ENCODE results near the gene SLC38A5. TPM values are rescaled to one million over a fixed set of nuclear protein-coding genes. Genes with fewer than 3 reads are reported as not detected.
A peak's percentile ranks its signal among the peaks of the same experiment; 100 is the strongest.

Gene SLC38A5
- total RNA-seq, 2 experiments from 2014 or later, result 58.8 to 62.6 TPM

DNA sequence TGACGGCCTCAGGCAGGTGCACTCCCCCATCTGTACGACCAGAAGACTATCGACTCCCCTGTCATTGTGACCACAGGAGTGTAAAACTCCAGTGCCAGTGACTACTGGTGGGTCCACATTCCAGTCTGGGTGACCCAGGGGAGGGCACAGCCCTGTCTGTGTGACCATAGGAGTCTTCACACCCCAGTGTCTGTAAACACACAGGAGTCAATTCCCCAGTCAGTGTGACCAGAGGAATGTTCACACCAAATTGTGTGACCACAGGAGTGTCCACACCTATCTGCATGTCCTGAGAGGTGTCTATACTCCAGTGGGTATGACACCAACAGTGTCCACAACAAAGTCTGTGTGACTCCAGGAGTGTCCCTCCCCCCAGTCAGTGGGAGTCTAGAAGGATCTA lies 18.0 kb upstream of the SLC38A5 start:
- Mint-ChIP-seq H3K27me3 (no peaks in the 10 kb centered on the region), H3K4me1 (no peaks in the 10 kb centered on the region), H3K27ac (no peak overlapping the region), H3K36me3 (no peaks in the 10 kb centered on the region), H3K4me3 (no peak overlapping the region), H3K9me3 (no peaks in the 10 kb centered on the region)
- POLR2A ChIA-PET, result no interaction called here
- no peak for DNase-seq
- ATAC-seq (ENCODE audit: low read depth), result no peak

GRCh38 chrX:48487362-48487798 lies 17.3 kb upstream of the SLC38A5 start:
- no peaks in the 10 kb centered on the region for H3K9me3 Mint-ChIP-seq
- DNase-seq (no peak), ATAC-seq (ENCODE audit: low read depth) (no peak)
- POLR2A ChIA-PET, result no interaction called here
- no peaks in the 10 kb centered on the region for H3K36me3 Mint-ChIP-seq
- H3K4me3 Mint-ChIP-seq, result no peak overlapping the region
- H3K27ac Mint-ChIP-seq, result no peak overlapping the region
- H3K27me3 Mint-ChIP-seq, result no peaks in the 10 kb centered on the region
- no peaks in the 10 kb centered on the region for H3K4me1 Mint-ChIP-seq

- no peaks in the 10 kb centered on the region for H3K27me3 Mint-ChIP-seq
- no peak overlapping the region for H3K4me3 Mint-ChIP-seq
- DNase-seq (no peak), ATAC-seq (ENCODE audit: low read depth) (no peak)
- no peaks in the 10 kb centered on the region for H3K9me3 Mint-ChIP-seq
- peaks cover 10% of the 10 kb centered on the region for H3K4me1 Mint-ChIP-seq
- POLR2A ChIA-PET, result no interaction called here
- H3K36me3 Mint-ChIP-seq, result peaks cover 2% of the 10 kb centered on the region
- no peak overlapping the region for H3K27ac Mint-ChIP-seq
These were observed 12.5 kb upstream of the SLC38A5 start for GRCh38 chrX:48482526-48482925.

- H3K4me1 Mint-ChIP-seq, result peaks cover 23% of the 10 kb centered on the region
- peak overlapping the region; percentile 61 for H3K27ac Mint-ChIP-seq
- POLR2A ChIA-PET, result no interaction called here
- ATAC-seq (ENCODE audit: low read depth) (no peak), DNase-seq (no peak)
- H3K9me3 Mint-ChIP-seq, result no peaks in the 10 kb centered on the region
- H3K36me3 Mint-ChIP-seq, result peaks cover 3% of the 10 kb centered on the region
- H3K4me3 Mint-ChIP-seq, result no peak overlapping the region
- no peaks in the 10 kb centered on the region for H3K27me3 Mint-ChIP-seq
These were observed 10.5 kb upstream of the SLC38A5 start for GRCh38 chrX:48480583-48480982.

DNA sequence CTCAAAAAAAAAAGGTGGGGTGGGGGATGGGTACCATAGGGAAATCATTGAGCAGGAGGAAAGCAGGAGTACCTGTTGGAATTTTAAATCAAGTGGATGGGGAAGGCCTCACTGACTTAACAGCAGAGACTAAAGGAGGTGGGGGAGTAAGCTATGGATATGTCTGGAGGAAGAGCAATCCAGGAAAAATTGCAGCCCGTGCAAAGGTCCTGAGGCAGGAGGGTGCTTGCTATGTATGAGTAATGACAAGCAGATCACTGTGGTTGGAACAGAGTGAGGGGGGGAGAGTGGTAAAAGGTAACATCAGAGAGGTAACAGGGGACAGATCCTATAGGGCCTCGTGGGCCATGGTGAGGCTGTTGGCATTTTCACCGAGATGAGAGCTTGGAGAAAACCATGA lies 10.1 kb upstream of the SLC38A5 start:
- Mint-ChIP-seq H3K27ac (no peak overlapping the region), H3K27me3 (no peaks in the 10 kb centered on the region), H3K4me3 (no peak overlapping the region), H3K9me3 (no peaks in the 10 kb centered on the region), H3K36me3 (peaks cover 3% of the 10 kb centered on the region), H3K4me1 (peaks cover 23% of the 10 kb centered on the region)
- POLR2A ChIA-PET, result no interaction called here
- ATAC-seq (ENCODE audit: low read depth), result no peak
- no peak for DNase-seq

DNA sequence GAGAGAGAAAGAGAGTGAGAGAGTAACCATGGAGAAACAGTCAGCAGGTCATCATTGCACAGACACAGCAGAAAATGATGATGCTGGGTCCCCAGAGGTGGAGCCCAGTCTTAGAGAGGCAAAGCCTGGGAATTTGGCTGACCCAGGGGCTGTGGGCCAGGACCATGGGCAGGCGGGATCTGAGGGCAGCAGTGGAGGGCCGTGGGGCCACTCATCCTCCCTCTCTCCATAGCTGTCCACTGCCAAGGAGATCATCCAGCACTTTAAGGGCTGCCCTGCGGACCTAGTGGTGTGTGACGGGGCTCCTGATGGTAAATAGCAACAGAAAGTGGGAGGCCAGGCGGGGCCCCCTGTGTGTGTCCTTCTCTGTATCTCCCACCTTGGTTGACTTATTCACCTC lies 8.7 kb upstream of the SLC38A5 start:
- Mint-ChIP-seq H3K27ac (no peak overlapping the region), H3K4me3 (no peak overlapping the region), H3K27me3 (no peaks in the 10 kb centered on the region), H3K4me1 (peaks cover 29% of the 10 kb centered on the region), H3K36me3 (peaks cover 3% of the 10 kb centered on the region), H3K9me3 (no peaks in the 10 kb centered on the region)
- POLR2A ChIA-PET, result interaction anchor here (0.5 kb wide), 2 partner anchors 43 to 89 kb away, joined by 3 to 4 read pairs; no protein-coding TSS in a partner anchor
- no peak for DNase-seq
- ATAC-seq (ENCODE audit: low read depth), result no peak

DNA sequence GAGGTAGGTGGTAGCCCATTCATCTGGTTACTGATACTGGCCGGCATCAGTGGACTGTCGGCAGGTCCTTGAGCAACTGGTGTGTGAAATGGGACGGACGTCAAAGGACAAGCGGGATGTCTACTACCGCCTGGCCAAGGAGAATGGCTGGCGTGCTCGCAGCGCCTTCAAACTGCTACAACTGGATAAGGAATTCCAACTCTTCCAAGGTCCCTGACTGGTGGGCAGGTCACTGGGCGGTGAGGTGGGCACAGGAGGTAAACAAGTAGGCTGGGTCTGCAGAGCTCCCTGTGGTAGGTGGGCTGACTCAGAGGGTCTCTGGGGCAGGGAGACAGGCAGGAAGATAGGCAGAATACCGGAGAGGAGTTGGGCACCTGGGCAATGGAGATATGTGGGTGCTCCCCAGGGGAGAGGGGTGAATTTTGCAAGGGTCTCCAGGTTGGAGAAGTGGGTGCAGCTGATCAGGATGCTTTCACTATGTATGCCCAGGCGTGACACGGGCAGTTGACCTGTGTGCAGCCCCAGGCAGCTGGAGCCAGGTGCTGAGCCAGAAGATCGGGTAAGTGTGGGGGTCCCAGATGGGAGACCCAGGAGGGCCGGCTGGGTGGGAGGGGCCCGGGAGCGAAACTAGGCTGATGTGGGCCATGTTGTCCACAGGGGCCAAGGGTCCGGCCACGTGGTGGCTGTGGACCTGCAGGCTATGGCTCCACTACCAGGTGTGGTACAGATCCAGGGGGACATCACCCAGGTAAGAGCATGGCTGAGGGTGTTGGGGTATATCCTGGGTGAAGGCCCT lies 8.1 kb upstream of the SLC38A5 start:
- H3K27ac Mint-ChIP-seq, result peak overlapping the region; percentile 97
- DNase-seq (no peak), ATAC-seq (ENCODE audit: low read depth) (no peak)
- H3K9me3 Mint-ChIP-seq, result no peaks in the 10 kb centered on the region
- H3K4me3 Mint-ChIP-seq, result peak overlapping the region; percentile 96
- H3K27me3 Mint-ChIP-seq, result no peaks in the 10 kb centered on the region
- POLR2A ChIA-PET, result interaction anchor here (0.5 kb wide), 2 partner anchors 44 to 89 kb away, joined by 3 to 4 read pairs; no protein-coding TSS in a partner anchor
- H3K36me3 Mint-ChIP-seq, result peaks cover 3% of the 10 kb centered on the region
- peaks cover 29% of the 10 kb centered on the region for H3K4me1 Mint-ChIP-seq

- H3K9me3 Mint-ChIP-seq, result no peaks in the 10 kb centered on the region
- peaks cover 29% of the 10 kb centered on the region for H3K4me1 Mint-ChIP-seq
- no peak for ATAC-seq (ENCODE audit: low read depth)
- H3K27me3 Mint-ChIP-seq, result no peaks in the 10 kb centered on the region
- peaks cover 3% of the 10 kb centered on the region for H3K36me3 Mint-ChIP-seq
- no peak for DNase-seq
- H3K4me3 Mint-ChIP-seq, result peak overlapping the region; percentile 96
- POLR2A ChIA-PET, result no interaction called here
- H3K27ac Mint-ChIP-seq, result peak overlapping the region; percentile 97
These were observed 6.9 kb upstream of the SLC38A5 start for GRCh38 chrX:48476919-48477318.

- H3K36me3 Mint-ChIP-seq, result peaks cover 3% of the 10 kb centered on the region
- peak; percentile 94 for ATAC-seq (ENCODE audit: low read depth)
- H3K4me3 Mint-ChIP-seq, result peak within 1 kb of the TSS; percentile 96
- peak within 1 kb of the TSS; percentile 97 for H3K27ac Mint-ChIP-seq
- H3K4me1 Mint-ChIP-seq, result peaks cover 31% of the 10 kb centered on the region
- POLR2A ChIA-PET, result interaction anchor here (1.4 kb wide), 1 partner anchor 64 kb away, joined by 3 read pairs; the partner anchor contains the start of gene TBC1D25
- H3K27me3 Mint-ChIP-seq, result no peaks in the 10 kb centered on the region
- no peaks in the 10 kb centered on the region for H3K9me3 Mint-ChIP-seq
- peak; percentile 79 for DNase-seq
These were observed 5.9 kb upstream of the SLC38A5 start, which contains the start of gene FTSJ1 for GRCh38 chrX:48475774-48476577. Gene FTSJ1, plus strand, starts transcription at chrX:48476199. Its CDS starts 1,849 bp downstream, at chrX:48478048.

GRCh38 chrX:48475296-48475695 lies 5.2 kb upstream of the SLC38A5 start:
- H3K27ac Mint-ChIP-seq, result peak overlapping the region; percentile 97
- H3K36me3 Mint-ChIP-seq, result peaks cover 3% of the 10 kb centered on the region
- H3K27me3 Mint-ChIP-seq, result no peaks in the 10 kb centered on the region
- ATAC-seq (ENCODE audit: low read depth), result no peak
- peaks cover 27% of the 10 kb centered on the region for H3K4me1 Mint-ChIP-seq
- H3K4me3 Mint-ChIP-seq, result peak overlapping the region; percentile 96
- H3K9me3 Mint-ChIP-seq, result no peaks in the 10 kb centered on the region
- DNase-seq, result no peak
- POLR2A ChIA-PET, result interaction anchor here (1.1 to 1.9 kb wide), 5 partner anchors 46 to 99 kb away, joined by 3 to 11 read pairs (median 4); partner anchors contain the start of genes EBP, RBM3 and TBC1D25

DNA sequence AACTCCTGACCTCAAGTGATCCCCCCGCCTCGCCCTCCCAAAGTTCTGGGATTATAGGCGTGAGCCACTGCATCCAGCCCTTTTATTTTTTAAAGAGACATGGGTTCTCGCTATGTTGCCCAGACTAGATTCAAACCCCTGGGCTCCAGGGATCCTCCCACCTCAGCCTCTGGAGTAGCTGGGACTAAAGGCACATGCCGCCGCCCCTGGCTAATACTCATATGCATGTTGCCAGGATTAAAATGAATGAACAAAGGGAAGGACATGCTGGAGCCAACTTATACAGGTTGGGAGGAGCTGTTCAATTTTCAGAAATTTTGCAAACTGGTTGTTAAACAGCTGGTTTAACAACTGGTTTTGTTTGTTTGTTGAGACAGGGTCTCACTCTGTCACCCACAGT lies 4.5 kb upstream of the SLC38A5 start:
- Mint-ChIP-seq H3K4me1 (peaks cover 30% of the 10 kb centered on the region), H3K4me3 (peak overlapping the region; percentile 96), H3K9me3 (no peaks in the 10 kb centered on the region), H3K36me3 (peaks cover 3% of the 10 kb centered on the region), H3K27me3 (no peaks in the 10 kb centered on the region), H3K27ac (peak overlapping the region; percentile 97)
- POLR2A ChIA-PET, result interaction anchor here (0.8 to 1.9 kb wide), 6 partner anchors 34 to 100 kb away, joined by 3 to 11 read pairs (median 4); partner anchors contain the start of genes EBP, PORCN, RBM3 and TBC1D25
- ATAC-seq (ENCODE audit: low read depth) (no peak), DNase-seq (no peak)

DNA sequence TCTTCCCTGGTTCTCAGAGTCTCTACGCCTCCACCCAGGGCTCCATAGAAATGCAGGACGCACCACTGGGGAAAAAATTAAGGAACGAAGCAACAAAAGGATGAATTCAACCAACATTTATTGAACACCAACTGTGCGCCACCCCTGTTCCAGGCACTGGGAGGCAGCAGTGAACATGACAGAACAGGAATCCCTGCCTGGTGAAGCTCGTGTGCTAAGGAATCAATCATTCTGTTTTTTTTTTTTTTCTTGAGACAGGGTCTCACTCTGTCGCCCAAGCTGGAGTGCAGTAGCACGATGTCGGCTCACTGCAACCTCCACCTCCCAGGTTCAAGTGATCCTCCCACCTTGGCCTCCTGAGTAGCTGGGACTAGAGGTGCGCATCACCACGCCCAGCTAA lies 4.1 kb upstream of the SLC38A5 start:
- Mint-ChIP-seq H3K27ac (peak overlapping the region; percentile 54), H3K4me1 (peaks cover 33% of the 10 kb centered on the region), H3K9me3 (no peaks in the 10 kb centered on the region), H3K27me3 (no peaks in the 10 kb centered on the region), H3K4me3 (peak overlapping the region; percentile 25), H3K36me3 (peaks cover 2% of the 10 kb centered on the region)
- ATAC-seq (ENCODE audit: low read depth) (no peak), DNase-seq (no peak)
- POLR2A ChIA-PET, result interaction anchor here (0.7 to 1.9 kb wide), 6 partner anchors 34 to 100 kb away, joined by 3 to 11 read pairs (median 4); partner anchors contain the start of genes EBP, PORCN and RBM3

GRCh38 chrX:48473704-48473990 lies 3.6 kb upstream of the SLC38A5 start:
- POLR2A ChIA-PET, result interaction anchor here (0.7 to 1.9 kb wide), 3 partner anchors 35 to 76 kb away, joined by 3 to 11 read pairs (median 4); partner anchors contain the start of genes EBP and PORCN
- Mint-ChIP-seq H3K36me3 (peaks cover 2% of the 10 kb centered on the region), H3K4me1 (peaks cover 32% of the 10 kb centered on the region), H3K4me3 (no peak overlapping the region), H3K9me3 (no peaks in the 10 kb centered on the region), H3K27me3 (no peaks in the 10 kb centered on the region), H3K27ac (no peak overlapping the region)
- no peak for DNase-seq
- ATAC-seq (ENCODE audit: low read depth), result no peak
